Measurements from ENCODE around the gene APIP.

DNA sequence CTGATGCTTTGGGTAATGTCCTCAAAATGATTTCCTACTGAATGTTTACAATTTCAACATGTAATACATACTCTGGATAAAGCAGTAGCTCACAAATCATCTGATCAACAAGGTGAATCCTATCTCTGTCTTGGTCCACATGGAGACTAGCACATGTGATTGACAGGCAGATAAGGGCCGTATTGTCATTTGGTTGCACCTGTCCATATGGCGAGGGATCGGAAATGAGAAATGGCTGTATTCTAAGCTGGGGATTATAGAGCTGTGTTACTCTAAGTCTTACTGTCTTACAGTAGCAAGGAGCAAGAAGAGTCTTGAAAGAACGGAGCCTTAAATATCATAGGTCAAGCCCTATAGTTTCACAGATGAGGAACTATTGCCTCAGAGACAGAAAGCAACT lies 55.7 kb downstream of the APIP start:
- TF ChIP-seq, protein P1, sequence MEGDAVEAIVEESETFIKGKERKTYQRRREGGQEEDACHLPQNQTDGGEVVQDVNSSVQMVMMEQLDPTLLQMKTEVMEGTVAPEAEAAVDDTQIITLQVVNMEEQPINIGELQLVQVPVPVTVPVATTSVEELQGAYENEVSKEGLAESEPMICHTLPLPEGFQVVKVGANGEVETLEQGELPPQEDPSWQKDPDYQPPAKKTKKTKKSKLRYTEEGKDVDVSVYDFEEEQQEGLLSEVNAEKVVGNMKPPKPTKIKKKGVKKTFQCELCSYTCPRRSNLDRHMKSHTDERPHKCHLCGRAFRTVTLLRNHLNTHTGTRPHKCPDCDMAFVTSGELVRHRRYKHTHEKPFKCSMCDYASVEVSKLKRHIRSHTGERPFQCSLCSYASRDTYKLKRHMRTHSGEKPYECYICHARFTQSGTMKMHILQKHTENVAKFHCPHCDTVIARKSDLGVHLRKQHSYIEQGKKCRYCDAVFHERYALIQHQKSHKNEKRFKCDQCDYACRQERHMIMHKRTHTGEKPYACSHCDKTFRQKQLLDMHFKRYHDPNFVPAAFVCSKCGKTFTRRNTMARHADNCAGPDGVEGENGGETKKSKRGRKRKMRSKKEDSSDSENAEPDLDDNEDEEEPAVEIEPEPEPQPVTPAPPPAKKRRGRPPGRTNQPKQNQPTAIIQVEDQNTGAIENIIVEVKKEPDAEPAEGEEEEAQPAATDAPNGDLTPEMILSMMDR (IDR thresholded peaks at IDR 0.05 in 8 of 11, conservative IDR thresholded peaks at IDR 0.05 in 3 of 11): no peak
- no peak for TF ChIP-seq POLR2A (IDR thresholded peaks at IDR 0.05)
